Measurements from ENCODE around the gene CYP26A1. TPM values are rescaled to one million over a fixed set of nuclear protein-coding genes. Genes with fewer than 3 reads are reported as not detected.

Gene CYP26A1
- total RNA-seq, 1 experiment from 2014 or later: 0.17 TPM

- Histone ChIP-seq H3K27me3 (ENCODE audit: insufficient read depth, low read length) (no peaks in the 10 kb centered on the region), H3K4me1 (ENCODE audit: control insufficient read depth in 1 of 2, insufficient read depth in 2 of 2, low read length in 2 of 2) (no peaks in the 10 kb centered on the region), H3K4me3 (replicated peaks in 1 of 2; ENCODE audit: low read depth in 1 of 2, low read length in 2 of 2) (no peak overlapping the region), H4K20me1 (ENCODE audit: insufficient read depth) (no peaks in the 10 kb centered on the region), H3K4me2 (ENCODE audit: low read length) (no peak overlapping the region), H3K27ac (ENCODE audit: low read depth, low read length) (no peak overlapping the region), H3K9me2 (ENCODE audit: insufficient read depth) (no peaks in the 10 kb centered on the region), H3K9ac (ENCODE audit: low read length) (no peak overlapping the region), H2AFZ (ENCODE audit: low read depth, low read length, poor library complexity, severe bottlenecking) (no peak overlapping the region), H3K79me2 (ENCODE audit: insufficient read depth, low read length) (no peaks in the 10 kb centered on the region), H3K9me3 (ENCODE audit: control insufficient read depth in 1 of 2, insufficient read depth in 1 of 2, low read depth in 1 of 2, low read length in 2 of 2) (no peaks in the 10 kb centered on the region), H3K36me3 (ENCODE audit: control insufficient read depth in 1 of 2, insufficient read depth in 2 of 2, low read length in 2 of 2) (no peaks in the 10 kb centered on the region)
- ChIA-PET RAD21 (ENCODE audit: low non-redundant PET in 1 of 2, low total read pairs in 2 of 2, uncharacterized antibody in 2 of 2, unreplicated experiment in 2 of 2) (no interaction called here), CTCF (no interaction called here), POLR2A (no interaction called here)
- BruUV-seq (replicated peaks): no TSS peak
- intact Hi-C loops (cut with micrococcal nuclease): no loop called here
- ATAC-seq (no peak), DNase-seq (ENCODE audit: low read depth, low spot score) (no peak)
- no peak for TF ChIP-seq POLR2AphosphoS5 (IDR thresholded peaks at IDR 0.05; ENCODE audit: low read depth, low read length)
- no peak for TF ChIP-seq ZNF274 (IDR thresholded peaks at IDR 0.05; ENCODE audit: low read depth, low read length)
- TF ChIP-seq EZH2phosphoT487 (IDR thresholded peaks at IDR 0.05; ENCODE audit: borderline replicate concordance): no peak
- TF ChIP-seq EZH2 (IDR thresholded peaks at IDR 0.05): no peak
- no peak for TF ChIP-seq CTCF (IDR thresholded peaks at IDR 0.05 in 2 of 3, conservative IDR thresholded peaks at IDR 0.05 in 1 of 3; ENCODE audit: borderline replicate concordance in 1 of 3, insufficient read depth in 1 of 3, low read depth in 2 of 3, low read length in 2 of 3)
- no peak for TF ChIP-seq REST (IDR thresholded peaks at IDR 0.05; ENCODE audit: low read depth)
- TF ChIP-seq CEBPB (IDR thresholded peaks at IDR 0.05; ENCODE audit: low read depth): no peak
- TF ChIP-seq POLR2A (IDR thresholded peaks at IDR 0.05; ENCODE audit: borderline replicate concordance, extremely low read depth, insufficient read depth, insufficient read length): no peak
- no peak for TF ChIP-seq ZBTB33 (IDR thresholded peaks at IDR 0.05; ENCODE audit: extremely low read depth, insufficient replicate concordance, low read length)
Measured at GRCh38 chr10:93065675-93066543, 7.8 kb upstream of the CYP26A1 start.
